SH-SY5Y (cell line): Measurements from ENCODE around the gene CCDC88C.

ENCODE experiments used
- GATA2 ChIP-seq: IDR thresholded peaks from 2 replicates; pipeline ENCODE4 v1.6.1; 2011; ENCODE audit warnings: mild to moderate bottlenecking, low read depth, low read length
- GATA3 ChIP-seq: IDR thresholded peaks from 2 replicates; pipeline ENCODE4 v1.6.1; 2011; ENCODE audit warnings: low read depth, mild to moderate bottlenecking, low read length, moderate library complexity

CCDC88C gene

DNA sequence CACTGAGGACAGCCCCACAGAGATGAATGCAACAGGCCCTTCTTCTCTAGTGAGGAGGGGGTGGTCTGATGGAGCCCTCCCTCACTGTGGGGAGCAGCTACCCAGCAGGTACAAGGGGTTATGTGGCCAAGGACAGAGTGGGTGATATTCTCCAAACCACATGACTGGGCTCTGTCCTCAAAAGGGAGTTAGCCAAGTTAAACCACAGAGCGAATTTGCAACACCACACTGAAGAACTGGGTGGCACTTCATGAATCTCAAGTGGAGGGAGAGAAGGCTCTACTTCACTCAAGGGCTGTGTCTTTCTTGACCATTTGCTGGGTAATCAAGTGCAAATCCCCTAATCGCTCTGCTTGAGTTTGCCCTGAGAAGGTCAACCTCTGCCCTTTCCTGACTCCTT, 185.6 kb downstream of the CCDC88C start:
- no peak for TF ChIP-seq GATA3
- no peak for TF ChIP-seq GATA2

DNA sequence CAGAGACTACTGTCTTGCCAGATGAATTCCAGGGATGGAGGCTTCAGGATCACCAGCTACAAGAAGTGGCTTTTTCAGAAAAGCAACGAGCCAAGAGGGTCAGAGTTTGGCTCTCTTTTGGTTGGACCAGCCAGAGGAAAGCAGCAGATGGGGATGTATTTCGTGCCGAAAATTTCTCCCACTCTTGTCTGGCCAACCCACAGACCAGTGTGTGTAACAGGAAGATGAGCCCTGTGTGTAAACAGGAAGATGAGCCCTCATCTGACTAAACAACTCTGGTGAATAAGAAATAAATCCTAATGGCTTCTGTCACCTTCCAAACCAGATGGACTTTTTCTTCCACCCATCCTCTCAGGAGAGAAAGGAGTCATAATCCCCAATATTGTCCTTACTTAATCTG, 186.2 kb downstream of the CCDC88C start:
- no peak for TF ChIP-seq GATA3
- no peak for TF ChIP-seq GATA2

DNA sequence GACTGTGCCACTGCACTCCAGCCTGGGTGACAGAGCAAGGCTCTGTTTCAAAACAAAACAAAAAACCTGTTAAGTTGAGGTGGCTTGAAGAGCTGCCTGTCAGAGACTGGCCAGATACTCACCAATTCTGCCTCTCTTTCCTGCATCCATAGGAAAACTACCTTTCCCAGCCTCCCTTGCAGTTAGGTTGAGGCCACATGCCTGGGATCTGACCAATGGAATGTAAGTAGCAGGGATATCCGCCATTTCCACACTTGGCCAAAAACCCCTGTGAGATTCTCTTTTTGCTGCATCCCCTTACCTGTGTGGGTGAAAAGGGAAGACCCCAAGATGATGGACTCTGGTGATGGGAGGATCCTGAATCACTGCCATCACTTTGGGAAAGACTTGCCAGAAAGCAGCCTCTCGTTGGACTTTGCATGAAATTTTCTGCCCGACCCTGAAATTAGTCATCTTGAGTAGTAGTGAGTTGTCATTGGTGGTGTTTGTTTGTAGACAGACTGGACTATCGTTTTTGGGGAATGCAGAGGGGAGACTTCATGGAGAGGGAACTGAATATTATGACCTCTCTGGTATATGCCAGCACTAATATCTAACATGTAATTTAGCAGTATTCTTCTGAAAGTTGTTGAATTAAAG, 187.1 kb downstream of the CCDC88C start:
- no peak for TF ChIP-seq GATA3
- TF ChIP-seq GATA2 = no peak

DNA sequence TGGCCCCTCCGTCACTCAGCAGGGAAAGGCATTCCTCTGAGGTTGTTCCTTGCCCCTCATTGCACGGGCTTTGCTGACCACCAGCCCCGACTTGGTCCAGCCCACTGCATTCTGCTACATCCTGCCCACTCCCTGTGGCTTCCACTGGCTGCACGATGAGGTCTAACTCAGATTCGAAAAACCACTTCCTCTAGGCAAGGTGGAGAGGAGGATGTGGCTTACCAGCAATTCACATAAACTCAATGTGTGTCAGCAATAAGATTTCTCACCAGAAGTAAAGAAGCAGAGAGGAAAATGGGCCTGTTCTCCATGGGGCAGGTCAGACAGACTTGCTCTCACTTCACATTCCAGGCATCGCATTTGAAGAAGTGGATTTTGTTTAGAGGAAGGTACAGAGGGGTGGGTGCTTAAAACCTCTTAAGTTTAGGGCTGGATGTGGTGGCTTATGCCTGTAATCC, 187.8 kb downstream of the CCDC88C start:
- no peak for TF ChIP-seq GATA3
- TF ChIP-seq GATA2 = no peak

DNA sequence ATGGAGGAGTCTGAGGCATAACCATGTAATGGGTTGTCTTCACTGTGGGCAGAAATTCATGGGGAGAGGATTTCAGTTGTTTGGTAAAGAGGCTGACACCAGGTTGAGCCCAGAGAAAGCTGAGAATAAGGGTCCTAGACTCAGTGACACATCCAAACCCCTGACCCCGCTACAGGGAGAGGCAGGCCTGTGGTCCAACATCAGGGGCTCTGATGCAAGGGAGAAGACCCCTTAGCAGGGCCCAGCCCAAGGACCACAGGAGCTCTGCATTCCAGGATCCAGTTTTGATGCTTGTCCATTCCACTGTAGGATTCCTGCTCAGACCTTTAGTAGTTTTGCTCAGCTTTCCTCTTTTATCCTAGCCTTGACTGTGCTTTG, 188.6 kb downstream of the CCDC88C start:
- no peak for TF ChIP-seq GATA3
- TF ChIP-seq GATA2 = no peak

DNA sequence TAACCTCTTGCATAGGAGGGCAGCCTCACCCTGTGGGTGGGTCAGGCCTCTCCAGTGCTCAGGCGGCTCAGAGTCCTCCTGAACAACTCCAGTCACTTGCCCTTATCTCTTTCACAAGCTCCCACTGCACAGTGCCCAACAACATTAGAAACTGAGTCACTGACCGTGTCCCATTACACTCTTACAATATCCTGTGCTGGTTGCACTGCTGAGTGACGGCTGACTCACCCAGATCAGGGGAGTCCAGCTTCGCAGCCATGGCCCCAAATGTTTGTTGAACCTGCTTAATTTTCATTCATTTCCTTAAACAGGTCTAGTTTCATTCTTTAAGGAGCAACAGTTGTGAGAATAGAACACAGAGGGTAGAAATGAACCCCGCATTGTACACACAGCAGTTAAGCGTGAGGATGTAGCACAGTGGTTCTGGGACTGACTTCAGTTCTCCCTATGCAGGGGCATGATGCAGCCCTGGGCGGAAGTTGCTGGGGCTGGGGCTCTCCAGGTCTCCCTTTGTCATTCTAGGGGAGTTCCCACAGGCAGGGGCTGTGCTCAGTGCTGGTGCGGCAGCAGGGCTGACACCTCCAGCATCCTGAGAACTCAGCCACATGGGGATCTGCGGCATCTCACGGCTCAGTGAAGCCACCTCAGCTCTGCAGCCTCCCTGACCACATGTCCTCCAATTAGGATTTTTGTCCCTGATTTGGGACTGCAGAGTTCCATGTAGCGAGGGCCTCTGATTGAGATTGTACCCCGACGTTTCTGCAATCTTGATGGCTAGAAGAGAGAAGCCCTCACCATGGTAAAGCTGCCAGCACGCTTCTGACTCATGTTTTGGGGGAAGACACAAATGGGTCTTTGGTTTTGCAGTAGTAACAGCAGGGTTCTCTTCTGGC, 189.3 kb downstream of the CCDC88C start:
- no peak for TF ChIP-seq GATA2
- TF ChIP-seq GATA3 = no peak

DNA sequence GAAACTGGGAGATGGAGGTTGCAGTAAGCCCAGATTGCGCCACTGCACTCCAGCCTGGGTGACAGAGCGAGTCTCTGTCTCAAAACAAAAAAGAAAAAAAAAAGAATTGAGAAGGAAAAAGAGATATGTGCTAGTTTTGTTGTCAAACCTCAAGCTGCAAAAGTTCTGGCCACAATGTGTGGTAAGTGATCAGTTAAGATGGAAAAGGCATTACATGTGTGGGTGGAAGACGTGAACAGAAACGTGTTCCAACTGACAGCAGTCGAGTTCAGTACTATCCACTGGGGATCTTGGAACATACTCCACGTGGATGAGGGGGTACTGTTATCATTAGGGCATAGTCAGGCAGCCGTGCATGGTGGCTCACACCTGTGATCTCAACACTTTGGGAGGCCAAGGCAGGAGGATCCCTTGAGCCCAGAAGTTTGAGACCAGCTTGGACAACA, 190.4 kb downstream of the CCDC88C start:
- no peak for TF ChIP-seq GATA2
- TF ChIP-seq GATA3 = no peak

DNA sequence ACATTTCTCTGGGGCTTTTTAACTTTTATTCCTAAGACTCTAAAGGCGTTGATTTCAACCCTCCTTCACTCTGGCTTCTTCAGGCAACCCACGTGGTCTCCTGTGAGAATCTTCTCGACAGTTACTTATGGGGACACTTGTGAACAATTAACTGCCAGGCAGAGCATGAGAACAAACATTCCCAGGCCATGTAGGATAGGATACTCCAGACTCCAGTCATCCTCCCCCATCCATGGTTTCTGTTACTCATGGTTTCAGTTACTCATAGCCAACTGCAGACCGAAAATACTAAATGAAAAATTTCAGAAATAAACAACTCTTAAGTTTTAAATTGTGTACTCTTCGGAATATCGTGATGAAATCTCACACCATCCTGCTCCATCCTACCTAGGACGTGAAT, 192.6 kb downstream of the CCDC88C start:
- no peak for TF ChIP-seq GATA3
- no peak for TF ChIP-seq GATA2

DNA sequence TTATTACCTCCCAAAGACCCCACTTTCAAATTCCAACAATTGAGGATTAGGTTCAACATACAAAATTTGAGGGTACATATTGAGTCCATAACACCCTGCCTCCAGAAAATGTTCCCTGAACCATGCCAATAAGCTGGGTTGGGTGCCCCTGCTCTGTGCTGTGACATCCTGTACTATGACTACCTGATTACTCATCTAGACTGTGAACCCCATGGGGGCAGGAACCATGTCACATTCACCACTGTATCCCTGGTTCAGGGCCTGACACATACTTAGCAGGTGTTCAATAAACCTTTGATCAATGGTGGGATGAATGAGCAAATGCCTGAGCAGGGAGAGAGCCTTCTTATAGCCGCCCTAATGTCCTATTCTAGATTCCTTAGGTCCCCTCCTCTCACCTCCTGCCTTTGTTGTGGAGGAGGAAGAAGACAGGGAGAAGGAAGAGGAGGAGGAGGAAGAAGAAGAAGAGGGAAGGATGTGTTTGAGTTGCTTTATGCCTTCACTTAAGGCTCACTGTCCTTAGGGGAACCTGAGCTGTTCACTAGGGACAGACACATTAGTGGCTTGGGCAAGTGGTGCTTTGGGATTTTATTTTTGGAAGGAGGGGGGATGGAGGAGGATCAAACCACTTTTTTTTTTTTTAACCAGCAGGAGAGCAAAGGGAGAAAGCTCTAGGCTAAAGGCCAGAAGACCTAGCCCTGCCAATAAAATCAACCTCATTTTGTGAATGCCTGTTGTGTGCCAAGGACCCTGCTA, 194.4 kb downstream of the CCDC88C start:
- TF ChIP-seq GATA2 = no peak
- TF ChIP-seq GATA3 = no peak
